ENCODE measurements around the gene NPAS3. TPM values are rescaled to one million over a fixed set of nuclear protein-coding genes. Genes with fewer than 3 reads are reported as not detected.

Gene NPAS3
- total RNA-seq, 1 donor from 2014 or later = 5.2 TPM

DNA sequence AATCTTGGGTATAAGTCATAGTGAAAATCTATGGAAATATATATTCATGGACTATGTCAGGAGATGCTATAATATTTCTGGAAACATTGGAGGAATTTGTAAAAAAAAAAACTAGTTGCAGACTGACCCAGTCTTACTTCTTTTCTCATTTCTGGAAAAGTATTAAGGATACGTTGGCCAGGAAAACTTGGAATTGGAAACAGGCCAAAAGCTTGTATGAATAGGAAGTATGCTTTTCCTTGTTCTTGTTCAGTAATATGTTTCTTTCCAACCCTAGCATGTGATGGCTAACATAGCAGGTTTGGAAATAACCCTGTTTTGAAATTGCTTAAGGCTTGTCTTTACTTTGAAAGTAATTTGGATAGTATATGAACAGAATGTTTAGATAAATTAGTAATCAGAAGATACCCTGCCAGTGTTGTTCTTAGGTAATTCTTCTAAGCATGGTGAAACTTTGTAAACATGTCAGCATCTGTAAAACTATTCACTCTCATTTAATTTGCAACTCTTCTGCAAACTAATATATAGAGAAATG is 316.2 kb downstream of the NPAS3 start:
- Mint-ChIP-seq H3K27me3 (ENCODE audit: low read depth) (no peaks in the 10 kb centered on the region), H3K4me1 (peaks cover 10% of the 10 kb centered on the region), H3K4me3 (no peak overlapping the region), H3K9me3 (no peaks in the 10 kb centered on the region), H3K36me3 (no peaks in the 10 kb centered on the region), H3K27ac (no peak overlapping the region)
- no peak for DNase-seq (ENCODE audit: low spot score in 2 of 2, unreplicated experiment in 2 of 2)
- no peak for TF ChIP-seq CTCF (IDR thresholded peaks at IDR 0.05; ENCODE audit: unreplicated experiment)

DNA sequence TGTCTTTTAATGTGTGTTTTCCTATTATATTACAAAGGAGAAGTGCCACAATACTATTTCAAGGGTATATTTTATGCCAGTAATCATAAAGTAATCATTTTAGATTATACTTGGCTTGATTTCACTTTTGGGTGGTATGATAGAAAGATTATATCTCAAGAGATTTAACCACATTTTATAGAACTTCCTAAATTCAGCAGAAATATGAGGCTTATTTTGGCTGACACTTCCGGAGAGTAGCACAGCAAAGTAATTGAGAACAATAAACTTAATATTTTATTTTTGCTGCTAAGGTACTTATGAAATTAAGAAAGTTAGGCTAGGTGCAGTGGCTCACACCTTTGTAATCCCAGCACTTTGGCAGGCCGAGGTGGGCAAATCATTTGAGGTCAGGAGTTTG is 319.1 kb downstream of the NPAS3 start:
- no peaks in the 10 kb centered on the region for H3K36me3 Mint-ChIP-seq
- no peaks in the 10 kb centered on the region for H3K27me3 Mint-ChIP-seq (ENCODE audit: low read depth)
- no peak overlapping the region for H3K4me3 Mint-ChIP-seq
- TF ChIP-seq CTCF (IDR thresholded peaks at IDR 0.05; ENCODE audit: unreplicated experiment) = no peak
- no peak overlapping the region for H3K27ac Mint-ChIP-seq
- no peak for DNase-seq (ENCODE audit: low spot score in 2 of 2, unreplicated experiment in 2 of 2)
- H3K4me1 Mint-ChIP-seq = peaks cover 19% of the 10 kb centered on the region
- H3K9me3 Mint-ChIP-seq = no peaks in the 10 kb centered on the region

GRCh38 chr14:33259764-33260163 is 321.1 kb downstream of the NPAS3 start:
- no peaks in the 10 kb centered on the region for H3K36me3 Mint-ChIP-seq
- no peak for TF ChIP-seq CTCF (IDR thresholded peaks at IDR 0.05; ENCODE audit: unreplicated experiment)
- H3K4me3 Mint-ChIP-seq = no peak overlapping the region
- peaks cover 16% of the 10 kb centered on the region for H3K4me1 Mint-ChIP-seq
- peaks cover 3% of the 10 kb centered on the region for H3K9me3 Mint-ChIP-seq
- H3K27me3 Mint-ChIP-seq (ENCODE audit: low read depth) = no peaks in the 10 kb centered on the region
- DNase-seq (ENCODE audit: low spot score in 2 of 2, unreplicated experiment in 2 of 2) = no peak
- no peak overlapping the region for H3K27ac Mint-ChIP-seq

- H3K9me3 Mint-ChIP-seq = no peaks in the 10 kb centered on the region
- no peak for DNase-seq (ENCODE audit: low spot score in 2 of 2, unreplicated experiment in 2 of 2)
- H3K36me3 Mint-ChIP-seq = no peaks in the 10 kb centered on the region
- peaks cover 4% of the 10 kb centered on the region for H3K4me1 Mint-ChIP-seq
- H3K27ac Mint-ChIP-seq = no peak overlapping the region
- TF ChIP-seq CTCF (IDR thresholded peaks at IDR 0.05; ENCODE audit: unreplicated experiment) = no peak
- no peaks in the 10 kb centered on the region for H3K27me3 Mint-ChIP-seq (ENCODE audit: low read depth)
- no peak overlapping the region for H3K4me3 Mint-ChIP-seq
Observed at GRCh38 chr14:33271216-33271615, 332.5 kb downstream of the NPAS3 start.

DNA sequence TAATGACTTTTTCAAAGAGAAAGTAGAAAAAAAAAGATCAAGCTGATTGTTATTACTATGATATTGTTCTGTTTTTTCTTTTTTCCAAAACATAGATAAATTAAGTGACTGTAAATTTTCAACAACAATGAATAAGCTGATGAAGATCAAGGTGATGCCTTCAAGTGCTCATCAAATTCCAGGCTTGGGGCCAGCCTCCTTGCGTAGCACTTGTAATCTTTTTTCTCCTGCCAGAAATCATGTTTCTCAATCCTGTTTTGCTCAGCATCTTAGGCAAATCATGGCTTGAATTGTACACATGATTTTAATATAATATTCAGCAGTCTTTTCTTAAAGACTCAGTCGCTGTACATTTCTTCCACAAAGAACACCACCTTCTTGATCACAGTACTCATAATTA is 333.2 kb downstream of the NPAS3 start:
- no peak for TF ChIP-seq CTCF (IDR thresholded peaks at IDR 0.05; ENCODE audit: unreplicated experiment)
- H3K36me3 Mint-ChIP-seq = no peaks in the 10 kb centered on the region
- no peaks in the 10 kb centered on the region for H3K9me3 Mint-ChIP-seq
- no peak overlapping the region for H3K27ac Mint-ChIP-seq
- no peaks in the 10 kb centered on the region for H3K27me3 Mint-ChIP-seq (ENCODE audit: low read depth)
- H3K4me1 Mint-ChIP-seq = peaks cover 4% of the 10 kb centered on the region
- H3K4me3 Mint-ChIP-seq = no peak overlapping the region
- no peak for DNase-seq (ENCODE audit: low spot score in 2 of 2, unreplicated experiment in 2 of 2)

DNA sequence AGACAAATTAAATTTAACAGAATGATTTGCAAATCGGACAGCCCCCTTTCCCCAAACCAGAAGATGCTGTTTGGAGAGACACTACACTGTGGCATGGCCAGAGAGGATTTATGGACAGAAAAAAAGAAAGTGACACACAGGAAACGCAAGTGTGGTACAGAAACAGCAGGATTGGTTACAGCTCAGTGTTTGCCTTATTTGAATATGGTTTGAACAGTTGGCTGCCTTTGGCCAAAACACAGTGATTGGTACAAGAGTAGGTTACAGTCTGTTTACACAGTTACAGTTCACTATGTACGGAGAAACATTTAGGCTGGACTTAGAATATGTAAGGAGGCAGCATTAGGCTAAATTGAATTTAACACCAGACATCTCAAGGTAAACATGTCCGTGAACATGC is 335.3 kb downstream of the NPAS3 start:
- Mint-ChIP-seq H3K27me3 (ENCODE audit: low read depth) (no peaks in the 10 kb centered on the region), H3K4me3 (no peak overlapping the region), H3K4me1 (peaks cover 4% of the 10 kb centered on the region), H3K36me3 (no peaks in the 10 kb centered on the region), H3K9me3 (no peaks in the 10 kb centered on the region), H3K27ac (no peak overlapping the region)
- DNase-seq (ENCODE audit: low spot score in 2 of 2, unreplicated experiment in 2 of 2) = no peak
- TF ChIP-seq CTCF (IDR thresholded peaks at IDR 0.05; ENCODE audit: unreplicated experiment) = no peak

Data from mesothelial cell of epicardium (in vitro differentiated cells).